ENCODE data around the gene CORO2A.

Gene CORO2A

GRCh38 chr9:98202252-98202651 is 9.8 kb upstream of the CORO2A start:
- H3K4ac ChIP-seq (ENCODE audit: low read depth in 1 of 2, low read length in 2 of 2): no peak overlapping the region
- 96% methylated on average over 5 of the region's 5 CpGs for WGBS
- no peak overlapping the region for H2AK5ac ChIP-seq (ENCODE audit: low read length, severe bottlenecking)

GRCh38 chr9:98201749-98202148 is 9.3 kb upstream of the CORO2A start:
- no peak overlapping the region for H2AK5ac ChIP-seq (ENCODE audit: low read length, severe bottlenecking)
- no peak overlapping the region for H2BK120ac ChIP-seq (ENCODE audit: low read depth, low read length)
- no peak for DNase-seq
- H2BK15ac ChIP-seq (ENCODE audit: low read depth, poor library complexity, severe bottlenecking): no peak overlapping the region
- 96% methylated on average over 7 of the region's 7 CpGs for WGBS
- no peak overlapping the region for H3K18ac ChIP-seq (ENCODE audit: low read depth in 1 of 2, low read length in 2 of 2)
- H3K79me1 ChIP-seq (replicated peaks; ENCODE audit: low read length, poor library complexity, severe bottlenecking): no peaks in the 10 kb centered on the region
- H3K9ac ChIP-seq (ENCODE audit: low read length): no peak overlapping the region
- H3K4me1 ChIP-seq (ENCODE audit: control insufficient read depth, insufficient read depth, low read depth, low read length): no peaks in the 10 kb centered on the region
- H2BK5ac ChIP-seq (ENCODE audit: low read depth, low read length, poor library complexity, severe bottlenecking): no peak overlapping the region
- H3K27me3 ChIP-seq (ENCODE audit: control insufficient read depth in 1 of 2, insufficient read depth in 1 of 2, low read length in 2 of 2): no peaks in the 10 kb centered on the region
- H4K91ac ChIP-seq (ENCODE audit: low read length): no peak overlapping the region
- H3K36me3 ChIP-seq (ENCODE audit: control insufficient read depth in 1 of 2, insufficient read depth in 2 of 2, low read depth in 1 of 2, low read length in 2 of 2): peaks cover 48 to 56% of the 10 kb centered on the region in 2 experiments
- no peak overlapping the region for H3K4me2 ChIP-seq (ENCODE audit: low read length, poor library complexity, severe bottlenecking)
- no peaks in the 10 kb centered on the region for H3K9me3 ChIP-seq (ENCODE audit: control insufficient read depth, low read length)
- H3K14ac ChIP-seq (ENCODE audit: low read length in 2 of 2): no peak overlapping the region
- H3K27ac ChIP-seq (ENCODE audit: low read length, poor library complexity, severe bottlenecking): no peak overlapping the region
- no peak overlapping the region for H3K4ac ChIP-seq (ENCODE audit: low read depth in 1 of 2, low read length in 2 of 2)
- H3K23ac ChIP-seq (ENCODE audit: low read length in 2 of 2): no peak overlapping the region
- no peak overlapping the region for H2BK12ac ChIP-seq (ENCODE audit: low read length in 2 of 2)
- H2AFZ ChIP-seq (ENCODE audit: low read depth, low read length): no peak overlapping the region
- H3K4me3 ChIP-seq (ENCODE audit: insufficient read depth in 1 of 2, low read depth in 1 of 2, low read length in 2 of 2): no peak overlapping the region
- no peak overlapping the region for H4K8ac ChIP-seq (ENCODE audit: low read length)

More at GRCh38 chr9:98202252-98202651, 9.8 kb upstream of the CORO2A start:
- Histone ChIP-seq H3K18ac (ENCODE audit: low read depth in 1 of 2, low read length in 2 of 2) (no peak overlapping the region), H3K9ac (ENCODE audit: low read length) (no peak overlapping the region), H3K4me3 (ENCODE audit: insufficient read depth in 1 of 2, low read depth in 1 of 2, low read length in 2 of 2) (no peak overlapping the region), H3K27me3 (ENCODE audit: control insufficient read depth in 1 of 2, insufficient read depth in 1 of 2, low read length in 2 of 2) (no peaks in the 10 kb centered on the region), H3K27ac (ENCODE audit: low read length, poor library complexity, severe bottlenecking) (no peak overlapping the region), H3K23ac (ENCODE audit: low read length in 2 of 2) (no peak overlapping the region), H3K4me1 (ENCODE audit: control insufficient read depth, insufficient read depth, low read depth, low read length) (no peaks in the 10 kb centered on the region), H2BK120ac (ENCODE audit: low read depth, low read length) (no peak overlapping the region), H3K9me3 (ENCODE audit: control insufficient read depth, low read length) (no peaks in the 10 kb centered on the region), H2BK5ac (ENCODE audit: low read depth, low read length, poor library complexity, severe bottlenecking) (no peak overlapping the region), H3K4me2 (ENCODE audit: low read length, poor library complexity, severe bottlenecking) (no peak overlapping the region), H3K79me1 (replicated peaks; ENCODE audit: low read length, poor library complexity, severe bottlenecking) (no peaks in the 10 kb centered on the region), H3K14ac (ENCODE audit: low read length in 2 of 2) (no peak overlapping the region), H2BK15ac (ENCODE audit: low read depth, poor library complexity, severe bottlenecking) (no peak overlapping the region), H2AFZ (ENCODE audit: low read depth, low read length) (no peak overlapping the region), H2BK12ac (ENCODE audit: low read length in 2 of 2) (no peak overlapping the region), H3K36me3 (ENCODE audit: control insufficient read depth in 1 of 2, insufficient read depth in 2 of 2, low read depth in 1 of 2, low read length in 2 of 2) (peaks cover 48 to 56% of the 10 kb centered on the region in 2 experiments), H4K8ac (ENCODE audit: low read length) (no peak overlapping the region), H4K91ac (ENCODE audit: low read length) (no peak overlapping the region)
- DNase-seq: no peak

- DNase-seq: no peak
These were observed 8.7 kb upstream of the CORO2A start for GRCh38 chr9:98201102-98201501.

GRCh38 chr9:98199388-98200033 is 7.1 kb upstream of the CORO2A start:
- Histone ChIP-seq H3K4ac (ENCODE audit: low read depth in 1 of 2, low read length in 2 of 2) (no peak overlapping the region), H3K14ac (ENCODE audit: low read length in 2 of 2) (no peak overlapping the region), H3K9ac (ENCODE audit: low read length) (no peak overlapping the region), H3K79me1 (replicated peaks; ENCODE audit: low read length, poor library complexity, severe bottlenecking) (no peaks in the 10 kb centered on the region), H3K9me3 (ENCODE audit: control insufficient read depth, low read length) (no peaks in the 10 kb centered on the region), H3K4me3 (ENCODE audit: insufficient read depth in 1 of 2, low read depth in 1 of 2, low read length in 2 of 2) (no peak overlapping the region), H3K4me1 (ENCODE audit: control insufficient read depth, insufficient read depth, low read depth, low read length) (no peaks in the 10 kb centered on the region), H2AK5ac (ENCODE audit: low read length, severe bottlenecking) (no peak overlapping the region), H3K23ac (ENCODE audit: low read length in 2 of 2) (no peak overlapping the region), H3K36me3 (ENCODE audit: control insufficient read depth in 1 of 2, insufficient read depth in 2 of 2, low read depth in 1 of 2, low read length in 2 of 2) (peaks cover 45 to 52% of the 10 kb centered on the region in 2 experiments), H3K18ac (ENCODE audit: low read depth in 1 of 2, low read length in 2 of 2) (no peak overlapping the region), H2AFZ (ENCODE audit: low read depth, low read length) (no peak overlapping the region), H4K8ac (ENCODE audit: low read length) (no peak overlapping the region), H2BK15ac (ENCODE audit: low read depth, poor library complexity, severe bottlenecking) (no peak overlapping the region), H2BK120ac (ENCODE audit: low read depth, low read length) (no peak overlapping the region), H3K27me3 (ENCODE audit: control insufficient read depth in 1 of 2, insufficient read depth in 1 of 2, low read length in 2 of 2) (no peaks in the 10 kb centered on the region), H3K4me2 (ENCODE audit: low read length, poor library complexity, severe bottlenecking) (no peak overlapping the region), H2BK5ac (ENCODE audit: low read depth, low read length, poor library complexity, severe bottlenecking) (no peak overlapping the region), H2BK12ac (ENCODE audit: low read length in 2 of 2) (no peak overlapping the region), H4K91ac (ENCODE audit: low read length) (no peak overlapping the region), H3K27ac (ENCODE audit: low read length, poor library complexity, severe bottlenecking) (no peak overlapping the region)
- DNase-seq: no peak
- WGBS: 93% methylated on average over 20 of the region's 20 CpGs

More at GRCh38 chr9:98201102-98201501, 8.7 kb upstream of the CORO2A start:
- Histone ChIP-seq H3K27me3 (ENCODE audit: control insufficient read depth in 1 of 2, insufficient read depth in 1 of 2, low read length in 2 of 2) (no peaks in the 10 kb centered on the region), H2BK12ac (ENCODE audit: low read length in 2 of 2) (no peak overlapping the region), H3K79me1 (replicated peaks; ENCODE audit: low read length, poor library complexity, severe bottlenecking) (no peaks in the 10 kb centered on the region), H2BK120ac (ENCODE audit: low read depth, low read length) (no peak overlapping the region), H2AFZ (ENCODE audit: low read depth, low read length) (no peak overlapping the region), H3K4me2 (ENCODE audit: low read length, poor library complexity, severe bottlenecking) (no peak overlapping the region), H3K36me3 (ENCODE audit: control insufficient read depth in 1 of 2, insufficient read depth in 2 of 2, low read depth in 1 of 2, low read length in 2 of 2) (peaks cover 48 to 52% of the 10 kb centered on the region in 2 experiments), H3K9me3 (ENCODE audit: control insufficient read depth, low read length) (no peaks in the 10 kb centered on the region), H3K4ac (ENCODE audit: low read depth in 1 of 2, low read length in 2 of 2) (no peak overlapping the region), H3K4me1 (ENCODE audit: control insufficient read depth, insufficient read depth, low read depth, low read length) (no peaks in the 10 kb centered on the region), H3K4me3 (ENCODE audit: insufficient read depth in 1 of 2, low read depth in 1 of 2, low read length in 2 of 2) (no peak overlapping the region), H4K91ac (ENCODE audit: low read length) (no peak overlapping the region), H2BK5ac (ENCODE audit: low read depth, low read length, poor library complexity, severe bottlenecking) (no peak overlapping the region), H3K18ac (ENCODE audit: low read depth in 1 of 2, low read length in 2 of 2) (no peak overlapping the region), H2AK5ac (ENCODE audit: low read length, severe bottlenecking) (no peak overlapping the region), H3K23ac (ENCODE audit: low read length in 2 of 2) (no peak overlapping the region), H3K14ac (ENCODE audit: low read length in 2 of 2) (no peak overlapping the region), H3K27ac (ENCODE audit: low read length, poor library complexity, severe bottlenecking) (no peak overlapping the region), H3K9ac (ENCODE audit: low read length) (no peak overlapping the region), H4K8ac (ENCODE audit: low read length) (no peak overlapping the region), H2BK15ac (ENCODE audit: low read depth, poor library complexity, severe bottlenecking) (no peak overlapping the region)
- WGBS: 91% methylated on average over 5 of the region's 6 CpGs

Data from mesenchymal stem cell (in vitro differentiated cells and primary cell).